Hepatocyte (in vitro differentiated cells): ENCODE data around the gene LEUTX. TPM values are rescaled to one million over a fixed set of nuclear protein-coding genes. Genes with fewer than 3 reads are reported as not detected.
"Not testable (repeated sequence)": the region's sequence is repeated elsewhere in the genome, so short reads cannot be mapped to it uniquely, and the experiment has no call there.

Experiments used
- DNase-seq: peaks from one replicate; pipeline ENCODE4 v3.0.0-alpha.2; 2016; ENCODE audit warnings: low spot score
- H2AFZ ChIP-seq: fragments of 200-600 bp; sonication (generic); 2 replicates; pipeline ENCODE4 v1.6.0; 2016; ENCODE audit warnings: antibody characterized with exemption, mild to moderate bottlenecking
- H3K27ac ChIP-seq: fragments of 200-600 bp; sonication (generic); 2 replicates; pipeline ENCODE4 v1.5.1; 2016; ENCODE audit warnings: mild to moderate bottlenecking
- H3K27me3 ChIP-seq: fragments of 200-600 bp; sonication (generic); 2 replicates; pipeline ENCODE4 v1.6.1; 2016
- H3K36me3 ChIP-seq: fragments of 200-600 bp; sonication (generic); replicated peaks from 2 replicates; pipeline ENCODE4 v1.5.1; 2016; ENCODE audit warnings: low read depth; ENCODE audit not compliant: insufficient read depth
- H3K4me1 ChIP-seq: fragments of 200-600 bp; sonication (generic); 2 replicates; pipeline ENCODE4 v1.5.1; 2016; ENCODE audit warnings: mild to moderate bottlenecking, moderate library complexity; ENCODE audit not compliant: insufficient read depth
- H3K4me2 ChIP-seq: fragments of 200-600 bp; sonication (generic); 2 replicates; pipeline ENCODE4 v1.6.0; 2016
- H3K4me3 ChIP-seq: fragments of 200-600 bp; sonication (generic); 2 replicates; pipeline ENCODE4 v1.5.1; 2016; ENCODE audit warnings: mild to moderate bottlenecking
- H3K79me2 ChIP-seq: fragments of 200-600 bp; sonication (generic); 2 replicates; pipeline ENCODE4 v1.6.0; 2017; ENCODE audit warnings: mild to moderate bottlenecking
- H3K9me2 ChIP-seq: fragments of 200-600 bp; sonication (generic); replicated peaks from 2 replicates; pipeline ENCODE4 v1.6.0; 2017; ENCODE audit warnings: mild to moderate bottlenecking; ENCODE audit not compliant: insufficient read depth
- H3K9me3 ChIP-seq: fragments of 200-600 bp; sonication (generic); 2 replicates; pipeline ENCODE4 v1.5.1; 2016; ENCODE audit warnings: low read depth, mild to moderate bottlenecking
- H4K20me1 ChIP-seq: fragments of 200-600 bp; sonication (generic); 2 replicates; pipeline ENCODE4 v1.6.0; 2016; ENCODE audit warnings: mild to moderate bottlenecking; ENCODE audit not compliant: insufficient read depth, poor library complexity, severe bottlenecking
- EZH2 ChIP-seq: fragments of 200-600 bp; sonication (generic); IDR thresholded peaks from 2 replicates; pipeline ENCODE4 v1.6.1; 2016; ENCODE audit warnings: antibody characterized with exemption, mild to moderate bottlenecking, borderline replicate concordance
- EZH2phosphoT487 ChIP-seq: fragments of 200-600 bp; sonication (generic); IDR thresholded peaks from one replicate; pipeline ENCODE4 v1.6.1; 2018; ENCODE audit warnings: antibody characterized with exemption, mild to moderate bottlenecking, low read depth, moderate library complexity; ENCODE audit not compliant: unreplicated experiment, severe bottlenecking
- WGBS: methylation state at CpG from one replicate; pipeline ENCODE4 v1.1.6; 2016; ENCODE audit warnings: low lambda C conversion rate; ENCODE audit errors: missing lambda C conversion rate; 5-methylcytosine and 5-hydroxymethylcytosine counted together
- polyA plus RNA-seq: library from polyadenylated mRNA; unstranded; fragments of >200 nt; fragmentation: Nextera tagmentation; extraction: Ambion mirVana; gene quantifications from 2 replicates; pipeline ENCODE4 v1.2.1, GENCODE V29; 2016
- total RNA-seq: library from RNA; depleted of rRNA; stranded (reverse); fragments of >200 nt; gene quantifications from 2 replicates; pipeline ENCODE4 v1.2.3, GENCODE V29; 2014
- TF ChIP-seq, protein P1 (sequence below): fragments of 200-600 bp; sonication (generic); IDR thresholded peaks from 2 replicates; pipeline ENCODE4 v1.5.1; 2016; ENCODE audit warnings: antibody characterized with exemption, mild to moderate bottlenecking; ENCODE audit not compliant: poor library complexity

Gene LEUTX
- total and polyA plus RNA-seq, 2 experiments from 2014 or later = not detected

DNA sequence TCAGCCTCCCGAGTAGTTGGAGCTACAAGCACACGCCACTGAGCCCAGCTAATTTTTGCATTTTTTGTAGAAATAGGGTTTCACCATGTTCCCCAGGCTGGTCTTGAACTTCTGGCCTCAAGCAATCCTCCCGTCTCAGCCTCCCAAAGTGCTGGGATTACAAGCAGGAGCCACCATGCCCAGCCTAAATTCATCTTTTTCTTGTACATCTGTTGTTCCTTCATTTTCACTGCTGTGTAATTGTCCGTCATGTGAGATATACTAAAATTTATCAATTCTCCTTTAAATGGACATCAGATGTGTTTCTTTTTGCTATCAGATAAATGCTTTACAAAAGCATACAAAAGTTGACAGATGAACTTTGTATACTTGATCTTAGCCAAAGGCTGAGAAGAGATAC, 32.4 kb downstream of the LEUTX start:
- no peaks in the 10 kb centered on the region for H3K36me3 ChIP-seq
- H4K20me1 ChIP-seq = no peaks in the 10 kb centered on the region
- H3K27ac ChIP-seq = no peak overlapping the region
- H3K4me1 ChIP-seq = no peaks in the 10 kb centered on the region
- H3K4me3 ChIP-seq = no peak overlapping the region
- H3K4me2 ChIP-seq = no peak overlapping the region
- no peak for TF ChIP-seq EZH2phosphoT487
- TF ChIP-seq, protein P1, sequence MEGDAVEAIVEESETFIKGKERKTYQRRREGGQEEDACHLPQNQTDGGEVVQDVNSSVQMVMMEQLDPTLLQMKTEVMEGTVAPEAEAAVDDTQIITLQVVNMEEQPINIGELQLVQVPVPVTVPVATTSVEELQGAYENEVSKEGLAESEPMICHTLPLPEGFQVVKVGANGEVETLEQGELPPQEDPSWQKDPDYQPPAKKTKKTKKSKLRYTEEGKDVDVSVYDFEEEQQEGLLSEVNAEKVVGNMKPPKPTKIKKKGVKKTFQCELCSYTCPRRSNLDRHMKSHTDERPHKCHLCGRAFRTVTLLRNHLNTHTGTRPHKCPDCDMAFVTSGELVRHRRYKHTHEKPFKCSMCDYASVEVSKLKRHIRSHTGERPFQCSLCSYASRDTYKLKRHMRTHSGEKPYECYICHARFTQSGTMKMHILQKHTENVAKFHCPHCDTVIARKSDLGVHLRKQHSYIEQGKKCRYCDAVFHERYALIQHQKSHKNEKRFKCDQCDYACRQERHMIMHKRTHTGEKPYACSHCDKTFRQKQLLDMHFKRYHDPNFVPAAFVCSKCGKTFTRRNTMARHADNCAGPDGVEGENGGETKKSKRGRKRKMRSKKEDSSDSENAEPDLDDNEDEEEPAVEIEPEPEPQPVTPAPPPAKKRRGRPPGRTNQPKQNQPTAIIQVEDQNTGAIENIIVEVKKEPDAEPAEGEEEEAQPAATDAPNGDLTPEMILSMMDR = no peak
- no peak for TF ChIP-seq EZH2
- 94% methylated on average over 4 of the region's 4 CpGs for WGBS
- no peaks in the 10 kb centered on the region for H3K9me2 ChIP-seq
- no peak for DNase-seq
- H3K79me2 ChIP-seq = no peaks in the 10 kb centered on the region
- no peak overlapping the region for H2AFZ ChIP-seq
- no peaks in the 10 kb centered on the region for H3K27me3 ChIP-seq
- H3K9me3 ChIP-seq = no peaks in the 10 kb centered on the region

DNA sequence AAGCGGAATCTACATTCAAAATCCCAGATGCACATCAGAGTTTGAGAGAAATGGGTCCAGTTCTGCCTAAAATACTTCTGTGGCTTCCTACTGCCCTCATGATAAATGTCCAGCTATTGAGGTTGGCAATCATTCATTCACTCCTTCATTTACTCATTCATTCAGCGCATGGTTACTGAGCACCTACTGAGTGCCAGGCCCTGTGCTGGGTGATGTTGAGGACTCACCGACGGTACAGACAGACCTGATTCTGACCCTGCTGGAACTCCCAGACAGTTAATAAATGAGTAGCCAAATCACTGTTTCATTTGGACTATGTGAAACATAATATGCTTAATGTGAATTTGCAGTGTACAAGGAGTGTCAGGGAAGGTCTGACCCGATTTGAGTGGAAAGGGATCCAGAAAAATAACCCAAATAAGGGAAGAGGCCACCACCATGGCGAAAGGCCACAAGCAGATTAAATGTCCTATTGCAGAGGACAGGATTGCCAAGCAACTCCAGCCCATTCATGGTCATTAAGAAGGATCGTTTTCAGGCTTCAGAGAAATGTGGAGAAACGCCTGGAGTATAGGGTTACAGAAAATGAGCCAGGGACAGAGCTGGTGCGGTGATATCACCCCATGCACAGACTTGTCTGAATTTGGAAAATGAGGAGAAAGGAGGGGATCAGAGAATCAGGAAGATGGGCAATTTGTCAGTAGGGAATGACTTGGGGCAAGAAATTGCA, 34.8 kb downstream of the LEUTX start:
- no peaks in the 10 kb centered on the region for H3K9me3 ChIP-seq
- DNase-seq = no peak
- H4K20me1 ChIP-seq = no peaks in the 10 kb centered on the region
- no peaks in the 10 kb centered on the region for H3K36me3 ChIP-seq
- no peak overlapping the region for H3K27ac ChIP-seq
- TF ChIP-seq EZH2 (no peak), EZH2phosphoT487 (no peak)
- TF ChIP-seq, protein P1 = no peak
- no peak overlapping the region for H2AFZ ChIP-seq
- no peak overlapping the region for H3K4me3 ChIP-seq
- WGBS = 76% methylated on average over 9 of the region's 9 CpGs
- H3K27me3 ChIP-seq = no peaks in the 10 kb centered on the region
- H3K9me2 ChIP-seq = no peaks in the 10 kb centered on the region
- no peak overlapping the region for H3K4me2 ChIP-seq
- H3K79me2 ChIP-seq = no peaks in the 10 kb centered on the region
- H3K4me1 ChIP-seq = no peaks in the 10 kb centered on the region

- 97% methylated on average over 6 of the region's 6 CpGs for WGBS
- H3K4me1 ChIP-seq, H3K79me2 ChIP-seq: not testable (repeated sequence)
Observed at GRCh38 chr19:39814111-39814510, 35.5 kb downstream of the LEUTX start.

GRCh38 chr19:39814595-39814994, 35.9 kb downstream of the LEUTX start:
- TF ChIP-seq, protein P1 = no peak
- no peak for TF ChIP-seq EZH2phosphoT487
- no peak for TF ChIP-seq EZH2
- no peak for DNase-seq
- Histone ChIP-seq H3K9me3 (no peaks in the 10 kb centered on the region), H3K79me2 (no peaks in the 10 kb centered on the region), H3K4me2 (no peak overlapping the region), H3K36me3 (no peaks in the 10 kb centered on the region), H3K4me3 (no peak overlapping the region), H4K20me1 (no peaks in the 10 kb centered on the region), H2AFZ (no peak overlapping the region), H3K27ac (no peak overlapping the region), H3K9me2 (no peaks in the 10 kb centered on the region), H3K27me3 (no peaks in the 10 kb centered on the region), H3K4me1 (no peaks in the 10 kb centered on the region)
- WGBS = 90% methylated on average over 3 of the region's 3 CpGs

More at GRCh38 chr19:39814111-39814510, 35.5 kb downstream of the LEUTX start:
- not testable (repeated sequence) for H4K20me1 ChIP-seq, H3K27me3 ChIP-seq, H3K4me3 ChIP-seq, H3K9me3 ChIP-seq, H3K9me2 ChIP-seq, H3K4me2 ChIP-seq, H3K27ac ChIP-seq, H3K36me3 ChIP-seq, H2AFZ ChIP-seq, DNase-seq
